Measurements from ENCODE around the gene MAT2A. TPM values are rescaled to one million over a fixed set of nuclear protein-coding genes. Genes with fewer than 3 reads are reported as not detected.

Gene MAT2A
- total and polyA plus RNA-seq, 2 of the 8 experiments (the other 6 are each of a cell fraction or from before 2014, with no cell fraction given), result 255 to 307 TPM

DNA sequence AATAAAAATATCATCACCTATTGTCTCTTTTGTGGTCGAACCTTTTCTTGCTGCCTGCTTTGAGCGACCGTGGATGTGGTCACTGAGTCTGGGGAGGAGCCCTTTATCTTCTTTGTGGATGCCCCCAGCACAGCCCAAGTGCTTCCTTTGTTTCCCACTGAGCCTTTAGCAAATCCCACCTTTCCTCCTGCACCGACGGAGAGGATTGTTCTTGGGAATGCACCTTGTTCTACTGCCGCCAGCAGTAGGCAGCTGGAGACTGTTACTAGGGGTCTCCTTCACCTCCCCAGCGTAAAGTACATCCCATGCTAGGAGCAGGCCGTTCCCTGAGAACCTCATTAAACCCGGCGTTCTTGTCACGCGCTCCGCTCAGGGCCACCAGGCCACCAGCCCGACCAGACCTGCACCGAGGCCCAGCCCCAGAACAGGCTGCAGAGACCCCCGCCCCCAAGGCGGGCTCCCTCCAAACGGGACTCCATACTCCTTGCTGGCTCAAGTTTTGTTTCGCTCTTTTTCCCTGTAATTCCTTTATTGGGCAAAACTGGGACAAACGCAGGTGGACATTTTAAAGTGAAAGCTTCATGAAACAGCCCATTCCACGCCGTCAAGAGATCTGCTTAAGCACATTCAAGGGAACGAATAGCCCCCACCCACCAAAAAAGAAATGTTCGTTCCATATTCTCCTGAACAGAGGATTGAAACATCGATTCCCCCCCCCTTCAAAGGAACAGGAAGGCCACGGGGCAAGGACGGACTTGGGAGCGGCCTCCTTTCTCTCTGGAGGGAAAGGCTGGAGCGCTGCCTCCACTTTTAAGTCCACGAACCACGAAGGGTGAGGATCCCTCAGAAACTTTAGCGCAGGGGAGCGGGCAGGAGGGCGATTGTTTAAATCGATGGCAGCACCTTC, 1.1 kb upstream of the MAT2A start (continued):
- TF ChIP-seq CTCF (IDR thresholded peaks at IDR 0.05; ENCODE audit: control extremely low read depth in 1 of 3, insufficient read depth in 1 of 3, low read depth in 1 of 3, low read length in 3 of 3) (peak; percentile 30 to 56 (median 35); a peak in 3 of 4 replicates), YY1 (IDR thresholded peaks at IDR 0.05; ENCODE audit: low read depth, low read length) (0 out of 2 replicates have a peak, but pooled peaks have one; percentile 46), RBBP5 (IDR thresholded peaks at IDR 0.05; ENCODE audit: borderline replicate concordance, low read depth, low read length) (no peak; the same call in 1 of the 2 replicates), RAD21 (IDR thresholded peaks at IDR 0.05 in 1 of 2, conservative IDR thresholded peaks at IDR 0.05 in 1 of 2; ENCODE audit: low read depth in 2 of 2, low read length in 2 of 2) (peak; percentile 55 to 56), NRF1 (IDR thresholded peaks at IDR 0.05; ENCODE audit: low read depth, low read length) (no peak), CREB1 (IDR thresholded peaks at IDR 0.05) (no peak), EGR1 (IDR thresholded peaks at IDR 0.05; ENCODE audit: borderline replicate concordance, low read depth, low read length) (no peak), NANOG (IDR thresholded peaks at IDR 0.05; ENCODE audit: insufficient read depth, low read depth, low read length, poor library complexity, severe bottlenecking) (no peak), CHD2 (IDR thresholded peaks at IDR 0.05; ENCODE audit: low read length) (peak; percentile 45; the same call in 1 of the 2 replicates), HDAC2 (IDR thresholded peaks at IDR 0.05; ENCODE audit: borderline replicate concordance in 1 of 2, low read depth in 2 of 2, low read length in 2 of 2) (no peak), GABPA (IDR thresholded peaks at IDR 0.05; ENCODE audit: borderline replicate concordance, insufficient read depth, low read length) (no peak), TBP (IDR thresholded peaks at IDR 0.05; ENCODE audit: low read depth, low read length) (peak; percentile 81), FOSL1 (IDR thresholded peaks at IDR 0.05; ENCODE audit: insufficient read depth, low read depth, low read length) (no peak), SIRT6 (IDR thresholded peaks at IDR 0.05; ENCODE audit: low read length) (no peak), SP2 (IDR thresholded peaks at IDR 0.05; ENCODE audit: low read length) (no peak), ATF2 (IDR thresholded peaks at IDR 0.05; ENCODE audit: low read length) (no peak), KDM4A (IDR thresholded peaks at IDR 0.05; ENCODE audit: low read depth, low read length, severe bottlenecking) (no peak)
- TF ChIP-seq, protein P1, sequence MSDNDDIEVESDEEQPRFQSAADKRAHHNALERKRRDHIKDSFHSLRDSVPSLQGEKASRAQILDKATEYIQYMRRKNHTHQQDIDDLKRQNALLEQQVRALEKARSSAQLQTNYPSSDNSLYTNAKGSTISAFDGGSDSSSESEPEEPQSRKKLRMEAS (IDR thresholded peaks at IDR 0.05), result peak; percentile 29; the same call in 1 of the 2 replicates

Data from H1 (cell line).